NB4 (cell line): Measurements from ENCODE around the gene CCDC159.

Experiments used
- POLR2A ChIP-seq: IDR thresholded peaks from 2 replicates; pipeline ENCODE4 v1.6.1; 2011; ENCODE audit warnings: mild to moderate bottlenecking; ENCODE audit not compliant: insufficient read length; ENCODE audit errors: extremely low read depth
- TF ChIP-seq, protein P1 (sequence below): IDR thresholded peaks from one replicate; pipeline ENCODE4 v1.5.1; 2012; ENCODE audit warnings: low read depth, low read length

DNA sequence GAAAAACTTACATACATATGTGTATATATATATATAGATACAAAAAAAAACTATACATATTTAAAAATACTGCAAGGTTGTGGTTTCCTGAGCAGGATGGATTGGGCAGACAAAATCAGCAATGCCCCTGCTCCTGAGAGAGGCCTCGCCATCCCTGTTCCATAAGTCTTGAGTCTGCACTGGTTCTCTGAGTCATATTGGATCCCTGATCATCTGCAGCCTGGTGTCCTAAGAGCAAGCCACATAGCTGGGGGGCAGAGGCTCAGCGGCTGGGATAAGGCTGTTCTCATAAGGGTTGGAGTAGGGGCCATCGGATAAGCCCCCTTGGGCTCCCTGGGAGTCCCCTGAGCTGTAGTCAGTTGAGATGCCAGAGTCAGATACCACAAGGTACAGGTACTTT lies 31.4 kb downstream of the CCDC159 start:
- TF ChIP-seq, protein P1, sequence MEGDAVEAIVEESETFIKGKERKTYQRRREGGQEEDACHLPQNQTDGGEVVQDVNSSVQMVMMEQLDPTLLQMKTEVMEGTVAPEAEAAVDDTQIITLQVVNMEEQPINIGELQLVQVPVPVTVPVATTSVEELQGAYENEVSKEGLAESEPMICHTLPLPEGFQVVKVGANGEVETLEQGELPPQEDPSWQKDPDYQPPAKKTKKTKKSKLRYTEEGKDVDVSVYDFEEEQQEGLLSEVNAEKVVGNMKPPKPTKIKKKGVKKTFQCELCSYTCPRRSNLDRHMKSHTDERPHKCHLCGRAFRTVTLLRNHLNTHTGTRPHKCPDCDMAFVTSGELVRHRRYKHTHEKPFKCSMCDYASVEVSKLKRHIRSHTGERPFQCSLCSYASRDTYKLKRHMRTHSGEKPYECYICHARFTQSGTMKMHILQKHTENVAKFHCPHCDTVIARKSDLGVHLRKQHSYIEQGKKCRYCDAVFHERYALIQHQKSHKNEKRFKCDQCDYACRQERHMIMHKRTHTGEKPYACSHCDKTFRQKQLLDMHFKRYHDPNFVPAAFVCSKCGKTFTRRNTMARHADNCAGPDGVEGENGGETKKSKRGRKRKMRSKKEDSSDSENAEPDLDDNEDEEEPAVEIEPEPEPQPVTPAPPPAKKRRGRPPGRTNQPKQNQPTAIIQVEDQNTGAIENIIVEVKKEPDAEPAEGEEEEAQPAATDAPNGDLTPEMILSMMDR = no peak
- TF ChIP-seq POLR2A = no peak
